NCI-H446 (cell line): ENCODE measurements around the gene CDH1.

Source experiments
- DNase-seq, 2 experiments: peaks; one replicate each; lab custom pipeline; 2025; lab: John Stamatoyannopoulos, UW

Gene CDH1

DNA sequence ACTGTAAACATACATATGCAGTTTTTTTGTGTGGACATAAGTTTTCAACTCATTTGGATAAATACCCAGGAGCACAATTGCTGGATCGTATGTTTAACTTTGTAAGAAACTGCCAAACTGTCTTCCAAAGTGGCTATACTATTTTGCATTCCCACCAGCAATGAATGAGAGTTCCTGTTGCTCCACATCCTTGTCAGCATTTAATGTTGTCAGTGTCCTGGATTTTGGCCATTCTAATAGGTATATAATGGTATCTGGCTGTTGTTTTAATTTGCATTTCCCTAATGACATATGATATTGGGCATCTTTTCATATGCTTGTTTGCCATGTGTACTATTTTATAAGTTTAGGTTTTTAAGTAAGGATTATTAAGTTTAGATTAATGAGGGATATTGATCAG, 120.4 kb downstream of the CDH1 start:
- no peak for DNase-seq

DNA sequence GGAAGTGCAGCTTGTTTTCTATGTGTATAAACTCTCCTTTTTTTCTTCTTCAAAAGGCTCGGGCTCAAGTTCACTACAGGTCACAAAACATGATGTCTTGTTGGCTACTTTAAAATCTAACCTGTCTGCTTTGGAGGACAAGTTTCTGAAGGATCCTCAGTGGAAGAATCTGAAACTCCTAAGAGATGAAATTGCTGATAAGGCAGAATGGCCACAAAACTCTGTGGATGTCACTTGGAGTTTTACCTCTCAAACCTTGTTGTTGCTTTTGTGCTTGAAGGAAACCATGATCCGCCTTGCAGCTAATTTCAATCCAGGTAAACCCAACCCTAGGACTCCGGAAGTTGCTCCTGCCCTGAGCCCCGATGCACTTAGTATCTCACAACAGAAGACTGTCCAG, 122.7 kb downstream of the CDH1 start:
- no peak for DNase-seq

- no peak for DNase-seq
These were observed 124.1 kb downstream of the CDH1 start for GRCh38 chr16:68860978-68861892.

DNA sequence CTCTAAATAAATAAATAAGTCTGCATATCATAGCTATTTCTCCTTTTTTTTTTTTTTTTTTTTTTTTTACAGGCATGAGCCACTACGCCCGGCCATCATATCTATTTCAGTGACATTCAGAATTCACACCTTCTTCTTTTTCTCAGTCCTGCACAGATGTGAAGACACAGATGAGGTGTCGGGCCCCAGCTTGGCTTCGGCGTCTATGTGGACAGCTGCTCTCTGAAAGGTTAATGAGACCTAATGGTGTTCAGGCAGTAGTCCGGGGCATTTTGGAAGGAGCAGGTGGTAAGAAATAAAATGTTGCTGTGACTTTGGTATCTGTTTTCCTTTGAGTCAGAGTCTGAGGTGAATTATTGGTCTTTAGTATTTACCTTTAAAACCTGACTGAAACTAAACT, 129.8 kb downstream of the CDH1 start:
- DNase-seq = no peak

- no peak for DNase-seq
These were observed 132.5 kb downstream of the CDH1 start for GRCh38 chr16:68869492-68870088.

DNA sequence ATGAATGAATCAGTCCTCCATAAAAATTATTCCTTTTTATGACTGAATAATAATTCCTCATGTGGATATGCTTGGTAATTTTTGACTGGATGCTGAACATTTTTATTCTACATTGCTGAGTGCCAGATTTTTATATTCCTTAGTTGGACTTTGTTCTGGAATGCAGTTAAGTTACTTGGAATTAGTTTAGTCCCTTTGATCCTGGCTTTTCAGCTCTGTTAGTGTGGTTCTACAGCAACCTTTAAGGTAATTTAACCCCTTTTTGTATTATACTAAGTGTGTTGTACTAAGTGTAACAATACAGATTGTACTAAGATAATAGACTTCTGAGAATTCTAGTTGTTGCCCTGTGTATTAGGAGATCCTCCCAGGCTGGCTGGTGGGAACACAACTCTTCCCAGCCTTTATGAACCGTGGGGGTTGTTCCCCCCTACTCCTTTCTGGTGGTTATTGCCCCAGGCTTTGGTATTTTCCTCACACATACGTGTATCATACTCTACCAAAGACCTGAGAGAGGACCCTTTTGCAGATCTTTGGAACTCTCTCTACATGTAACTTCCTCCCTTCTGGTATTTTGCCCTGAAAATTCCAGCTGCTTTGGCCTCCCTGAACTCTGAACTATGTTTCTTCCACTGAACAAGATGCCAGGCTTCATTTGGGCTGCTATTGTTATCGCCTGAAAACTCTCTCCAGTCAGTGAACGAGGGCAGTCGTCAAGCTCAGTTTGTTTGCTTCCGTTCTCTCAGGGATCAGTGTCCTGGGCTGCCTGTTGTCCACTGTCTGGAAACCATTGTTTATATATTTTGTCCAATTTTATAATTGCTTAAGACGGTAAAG, 136.8 kb downstream of the CDH1 start:
- no peak for DNase-seq

DNA sequence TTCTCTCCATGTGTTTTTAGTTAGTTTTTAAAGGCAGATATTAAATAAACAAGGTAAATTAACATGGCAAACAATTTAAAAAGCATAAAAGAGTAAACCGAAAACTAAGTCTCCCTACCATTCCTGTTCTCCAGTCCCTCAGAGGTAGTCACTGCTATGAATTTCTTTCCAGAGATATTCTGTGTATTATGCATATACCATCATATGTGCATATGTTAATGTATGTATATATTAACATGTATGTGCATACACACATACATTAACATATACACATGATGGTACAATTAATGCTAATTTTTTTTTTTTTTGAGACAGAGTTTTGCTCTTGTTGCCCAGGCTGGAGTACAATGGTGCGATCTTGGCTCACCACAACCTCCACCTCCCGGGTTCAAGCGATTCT, 138.8 kb downstream of the CDH1 start:
- no peak for DNase-seq

DNA sequence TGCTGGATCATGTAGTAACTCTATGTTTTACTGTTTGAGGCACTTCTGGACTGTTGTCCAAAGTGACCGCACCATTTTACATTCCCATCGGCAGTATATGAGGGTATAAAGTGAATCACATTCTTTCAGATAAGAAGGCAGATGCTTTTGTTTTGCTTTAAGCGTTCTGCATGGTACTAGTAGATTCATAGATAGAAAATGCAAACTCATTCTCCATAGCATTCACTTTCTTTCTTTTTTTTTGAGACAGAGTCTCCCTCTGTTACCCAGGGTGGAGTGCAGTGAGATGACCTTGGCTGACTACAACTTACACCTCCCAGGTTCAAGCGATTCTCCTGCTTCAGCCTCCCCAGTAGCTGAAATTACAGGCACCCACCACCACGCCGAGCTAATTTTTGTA, 146.6 kb downstream of the CDH1 start:
- no peak for DNase-seq

DNA sequence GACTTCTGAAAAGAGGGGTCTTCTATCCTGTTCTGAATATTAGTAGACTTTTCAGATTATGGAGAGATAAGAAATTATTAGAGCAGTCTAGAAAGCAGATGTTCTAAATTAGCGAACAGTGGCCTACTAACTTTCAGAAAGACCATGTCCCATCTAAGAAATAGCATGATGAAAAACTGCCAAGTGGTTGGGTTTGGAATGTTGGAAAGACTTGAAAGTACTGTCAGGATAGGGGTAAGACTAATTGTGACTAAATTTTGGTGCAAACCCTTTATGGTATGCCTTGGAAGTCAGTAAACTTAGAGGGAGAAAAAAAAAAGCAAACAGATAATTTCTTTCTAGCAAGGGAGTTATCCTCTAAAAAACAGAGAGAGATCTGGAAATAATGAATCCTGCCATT, 147.3 kb downstream of the CDH1 start:
- no peak for DNase-seq
